HepG2 (cell line): ENCODE results near the gene MAN2B2. TPM values are rescaled to one million over a fixed set of nuclear protein-coding genes. Genes with fewer than 3 reads are reported as not detected.

Source experiments
- CTCF ChIP-seq: sonication (generic); formaldehyde crosslinking; IDR thresholded peaks from 2 replicates; pipeline ENCODE4 v1.5.0; 2020; ENCODE audit warnings: mild to moderate bottlenecking, missing genetic modification reagents, moderate library complexity
- NAIF1 ChIP-seq: sonication (generic); formaldehyde crosslinking; IDR thresholded peaks from 2 replicates; pipeline ENCODE4 v1.5.0; 2020; ENCODE audit warnings: mild to moderate bottlenecking, missing genetic modification reagents, borderline replicate concordance
- NCOA2 ChIP-seq: sonication (generic); formaldehyde crosslinking; IDR thresholded peaks from 2 replicates; pipeline ENCODE4 v1.8.0; 2022; ENCODE audit warnings: inconsistent platforms
- NFATC3 ChIP-seq: sonication (generic); formaldehyde crosslinking; IDR thresholded peaks from 2 replicates; pipeline ENCODE4 v1.5.1; 2020; ENCODE audit warnings: mild to moderate bottlenecking, missing genetic modification reagents
- PITX1 ChIP-seq: sonication (generic); formaldehyde crosslinking; IDR thresholded peaks from 2 replicates; pipeline ENCODE4 v1.5.1; 2020; ENCODE audit warnings: mild to moderate bottlenecking, missing genetic modification reagents
- PRDM15 ChIP-seq: sonication (generic); formaldehyde crosslinking; IDR thresholded peaks from 2 replicates; pipeline ENCODE4 v1.4.0; 2020; ENCODE audit warnings: missing genetic modification reagents
- RBAK ChIP-seq: sonication (generic); formaldehyde crosslinking; IDR thresholded peaks from 2 replicates; pipeline ENCODE4 v1.5.1; 2020; ENCODE audit warnings: mild to moderate bottlenecking, missing genetic modification reagents
- SRSF9 ChIP-seq: fragments of 200-400 bp; formaldehyde crosslinking; IDR thresholded peaks from 2 replicates; pipeline ENCODE4 v1.6.1; 2018; ENCODE audit warnings: borderline replicate concordance, mild to moderate bottlenecking, low read depth, low read length; ENCODE audit not compliant: insufficient read depth, poor library complexity, severe bottlenecking
- ZMYM2 ChIP-seq: sonication (generic); formaldehyde crosslinking; IDR thresholded peaks from 2 replicates; pipeline ENCODE4 v1.8.0; 2022; ENCODE audit warnings: mild to moderate bottlenecking, missing genetic modification reagents
- ZNF335 ChIP-seq: sonication (generic); formaldehyde crosslinking; IDR thresholded peaks from 2 replicates; pipeline ENCODE4 v1.4.0; 2020; ENCODE audit warnings: missing genetic modification reagents
- ZNF609 ChIP-seq: sonication (generic); formaldehyde crosslinking; IDR thresholded peaks from 2 replicates; pipeline ENCODE4 v1.4.0; 2020; ENCODE audit warnings: mild to moderate bottlenecking, missing genetic modification reagents, borderline replicate concordance
- ZNF614 ChIP-seq: IDR thresholded peaks from 2 replicates; pipeline ENCODE4 v1.6.1; 2018; ENCODE audit warnings: missing biosample characterization, missing genetic modification reagents, inconsistent platforms, borderline replicate concordance
- ZNF788 ChIP-seq: sonication (generic); formaldehyde crosslinking; IDR thresholded peaks from 2 replicates; pipeline ENCODE4 v1.5.0; 2020; ENCODE audit warnings: mild to moderate bottlenecking, missing genetic modification reagents, borderline replicate concordance
- polyA plus RNA-seq, 8 experiments: library from polyadenylated mRNA; depleted of rRNA in 3 of 8; stranded (reverse) in 7 of 8; unstranded in 1 of 8; fragments of >200 nt; fragmentation: Illumina TruSeq in 4 of 8; extraction: Trizol in 4 of 8; gene quantifications; 2 replicates each; pipeline versions ENCODE4 v1.2.1 to v1.2.3, GENCODE V29; 2011 to 2016; ENCODE audit warnings: low read depth in 4 of 8, missing spikeins in 1 of 8, mixed read lengths in 1 of 8; ENCODE audit not compliant: insufficient read depth in 1 of 8
- total RNA-seq, 5 experiments: library from RNA; depleted of rRNA; stranded (reverse); fragments of >200 nt; fragmentation: Illumina TruSeq; extraction: Trizol; gene quantifications; 2 replicates each; pipeline ENCODE4 v1.2.3, GENCODE V29; 2016; ENCODE audit warnings: low read depth in 1 of 5
- TF ChIP-seq, protein P1 (sequence below): sonication (generic); formaldehyde crosslinking; IDR thresholded peaks from 2 replicates; pipeline ENCODE4 v1.5.0; 2020; ENCODE audit warnings: mild to moderate bottlenecking, missing genetic modification reagents

MAN2B2 gene
- total and polyA plus RNA-seq, 2 of the 13 experiments (the other 11 are each of a cell fraction or from before 2014, with no cell fraction given), result 4.8 to 5.4 TPM

DNA sequence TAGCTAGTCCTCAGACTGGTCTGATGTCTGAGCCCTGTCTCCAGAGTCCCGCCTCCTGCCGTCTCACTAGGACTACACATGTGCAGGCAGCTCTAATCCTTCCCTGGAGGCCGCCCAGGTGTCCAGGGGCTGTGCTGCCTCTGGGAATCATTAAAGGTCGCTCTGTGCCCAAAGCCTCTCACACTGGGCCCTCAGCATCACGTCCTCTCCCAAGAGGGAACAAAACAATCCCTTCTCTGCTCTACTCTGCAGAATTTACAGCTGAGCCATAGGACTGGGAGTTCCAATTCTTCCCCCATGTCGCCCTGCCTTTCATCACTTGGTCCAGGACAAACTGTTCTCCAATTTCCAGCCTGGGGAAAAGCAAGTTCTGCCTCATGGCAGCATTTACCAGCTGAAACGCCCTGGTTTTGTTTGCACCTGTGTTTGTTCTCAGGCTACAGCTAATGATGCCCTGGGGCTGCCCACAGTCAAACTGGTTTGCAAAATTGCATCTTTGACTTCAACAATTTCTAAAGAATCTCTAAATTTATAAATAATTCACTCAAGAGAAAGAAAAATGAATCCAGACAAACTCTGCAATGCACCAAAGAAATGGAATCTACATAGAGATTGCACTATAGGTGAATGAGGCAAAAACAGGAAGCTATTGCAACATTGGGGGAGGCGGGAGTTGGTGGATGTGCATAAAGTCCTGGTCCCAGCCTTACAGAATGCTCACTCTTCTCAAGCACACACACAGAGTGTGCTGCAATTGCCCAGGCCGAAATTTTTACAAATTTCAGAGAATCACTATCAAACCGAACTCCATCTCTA lies 58.3 kb downstream of the MAN2B2 start (continued):
- TF ChIP-seq CTCF (CRISPR knock-in tag), result peak; percentile 23; the same call in 1 of the 2 replicates
- TF ChIP-seq ZNF335 (CRISPR knock-in tag), result peak; percentile 49; the same call in 1 of the 2 replicates
- TF ChIP-seq SRSF9, result no peak
- TF ChIP-seq, protein P1, sequence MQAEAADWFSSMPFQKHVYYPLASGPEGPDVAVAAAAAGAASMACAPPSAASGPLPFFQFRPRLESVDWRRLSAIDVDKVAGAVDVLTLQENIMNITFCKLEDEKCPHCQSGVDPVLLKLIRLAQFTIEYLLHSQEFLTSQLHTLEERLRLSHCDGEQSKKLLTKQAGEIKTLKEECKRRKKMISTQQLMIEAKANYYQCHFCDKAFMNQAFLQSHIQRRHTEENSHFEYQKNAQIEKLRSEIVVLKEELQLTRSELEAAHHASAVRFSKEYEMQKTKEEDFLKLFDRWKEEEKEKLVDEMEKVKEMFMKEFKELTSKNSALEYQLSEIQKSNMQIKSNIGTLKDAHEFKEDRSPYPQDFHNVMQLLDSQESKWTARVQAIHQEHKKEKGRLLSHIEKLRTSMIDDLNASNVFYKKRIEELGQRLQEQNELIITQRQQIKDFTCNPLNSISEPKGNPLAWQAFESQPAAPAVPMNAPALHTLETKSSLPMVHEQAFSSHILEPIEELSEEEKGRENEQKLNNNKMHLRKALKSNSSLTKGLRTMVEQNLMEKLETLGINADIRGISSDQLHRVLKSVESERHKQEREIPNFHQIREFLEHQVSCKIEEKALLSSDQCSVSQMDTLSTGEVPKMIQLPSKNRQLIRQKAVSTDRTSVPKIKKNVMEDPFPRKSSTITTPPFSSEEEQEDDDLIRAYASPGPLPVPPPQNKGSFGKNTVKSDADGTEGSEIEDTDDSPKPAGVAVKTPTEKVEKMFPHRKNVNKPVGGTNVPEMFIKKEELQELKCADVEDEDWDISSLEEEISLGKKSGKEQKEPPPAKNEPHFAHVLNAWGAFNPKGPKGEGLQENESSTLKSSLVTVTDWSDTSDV (CRISPR knock-in tag), result no peak
- peak; percentile 2; the same call in 1 of the 2 replicates for TF ChIP-seq PITX1
- TF ChIP-seq NFATC3 (CRISPR knock-in tag), result no peak
- TF ChIP-seq ZNF788, result 0 out of 2 replicates have a peak, but pooled peaks have one; percentile 59
- TF ChIP-seq PRDM15 (CRISPR knock-in tag), result no peak
- TF ChIP-seq NAIF1 (CRISPR knock-in tag), result 0 out of 2 replicates have a peak, but pooled peaks have one; percentile 41
- 0 out of 2 replicates have a peak, but pooled peaks have one; percentile 26 for TF ChIP-seq ZNF614
- TF ChIP-seq NCOA2 (CRISPR knock-in tag), result peak; percentile 59; the same call in 1 of the 2 replicates
- no peak for TF ChIP-seq RBAK
- TF ChIP-seq ZMYM2 (CRISPR knock-in tag), result no peak
- no peak for TF ChIP-seq ZNF609 (CRISPR knock-in tag)
